Measurements from ENCODE around the gene NCKAP5L.

GRCh38 chr12:49794811-49795653 lies 33.2 kb downstream of the NCKAP5L start:
- TF ChIP-seq CTCF (IDR thresholded peaks at IDR 0.05; ENCODE audit: low read depth, low read length) = no peak
- no peak for TF ChIP-seq EZH2phosphoT487 (IDR thresholded peaks at IDR 0.05; ENCODE audit: low read depth)
